ENCODE data around the gene STATH. TPM values are rescaled to one million over a fixed set of nuclear protein-coding genes. Genes with fewer than 3 reads are reported as not detected.
A peak's percentile ranks its signal among the peaks of the same experiment; 100 is the strongest.

The STATH gene
- total RNA-seq, 1 experiment from 2014 or later = not detected

GRCh38 chr4:69977582-69977981 is 18.2 kb upstream of the STATH start (continued):
- TF ChIP-seq PRDM15 (CRISPR knock-in tag; IDR thresholded peaks at IDR 0.05) (no peak), NFE2L1 (CRISPR knock-in tag; IDR thresholded peaks at IDR 0.05) (no peak), MAX (CRISPR knock-in tag; IDR thresholded peaks at IDR 0.05) (no peak), JAZF1 (CRISPR knock-in tag; IDR thresholded peaks at IDR 0.05) (no peak), PRRX2 (CRISPR knock-in tag; IDR thresholded peaks at IDR 0.05) (no peak)

GRCh38 chr4:69984030-69984443 is 11.7 kb upstream of the STATH start:
- H3K27me3 Mint-ChIP-seq (ENCODE audit: low read depth) = no peaks in the 10 kb centered on the region
- ATAC-seq = peak; percentile 69
- TF ChIP-seq NR2C2 (CRISPR knock-in tag; IDR thresholded peaks at IDR 0.05) (no peak), ZNF281 (CRISPR knock-in tag; IDR thresholded peaks at IDR 0.05) (no peak), GABPB1 (CRISPR knock-in tag; IDR thresholded peaks at IDR 0.05) (no peak), ZSCAN18 (CRISPR knock-in tag; IDR thresholded peaks at IDR 0.05) (no peak), ZNF219 (CRISPR knock-in tag; IDR thresholded peaks at IDR 0.05; ENCODE audit: borderline replicate concordance) (no peak), PRRX2 (CRISPR knock-in tag; IDR thresholded peaks at IDR 0.05) (no peak), MXD4 (CRISPR knock-in tag; IDR thresholded peaks at IDR 0.05; ENCODE audit: borderline replicate concordance) (no peak), ATF1 (CRISPR knock-in tag; IDR thresholded peaks at IDR 0.05) (no peak), GTF2I (CRISPR knock-in tag; conservative IDR thresholded peaks at IDR 0.05) (no peak), NR3C1 (CRISPR knock-in tag; conservative IDR thresholded peaks at IDR 0.05; ENCODE audit: low read depth) (no peak), RORB (CRISPR knock-in tag; IDR thresholded peaks at IDR 0.05) (no peak), SMAD4 (CRISPR knock-in tag; IDR thresholded peaks at IDR 0.05) (no peak), ATF3 (CRISPR knock-in tag; conservative IDR thresholded peaks at IDR 0.05) (no peak), FOXP1 (CRISPR knock-in tag; IDR thresholded peaks at IDR 0.05; ENCODE audit: borderline replicate concordance) (no peak), TEAD4 (CRISPR knock-in tag; IDR thresholded peaks at IDR 0.05) (no peak), PREB (CRISPR knock-in tag; IDR thresholded peaks at IDR 0.05; ENCODE audit: borderline replicate concordance) (no peak), ZNF396 (CRISPR knock-in tag; IDR thresholded peaks at IDR 0.05; ENCODE audit: borderline replicate concordance) (no peak), RELA (CRISPR knock-in tag; IDR thresholded peaks at IDR 0.05; ENCODE audit: borderline replicate concordance) (no peak), ZNF532 (CRISPR knock-in tag; IDR thresholded peaks at IDR 0.05; ENCODE audit: borderline replicate concordance) (no peak)
- ChIA-PET POLR2A (no interaction called here), CTCF (interaction anchor here (0.5 kb wide), 1 partner anchor 198 kb away, joined by 3 read pairs; no protein-coding TSS in a partner anchor)
- no peak overlapping the region; the same call in 1 of the 2 replicates for H3K27ac Mint-ChIP-seq
- no peaks in the 10 kb centered on the region for H3K9me3 Mint-ChIP-seq
- no peak for DNase-seq (ENCODE audit: low spot score)
- H3K36me3 Mint-ChIP-seq = no peaks in the 10 kb centered on the region
- H3K4me3 Mint-ChIP-seq = no peak overlapping the region
- peaks cover 6% of the 10 kb centered on the region; the same call in 1 of the 2 replicates for H3K4me1 Mint-ChIP-seq

Measured in WTC11 (cell line).